H54 (cell line): ENCODE results near the gene ITGAL.
"Not testable (repeated sequence)": the region's sequence is repeated elsewhere in the genome, so short reads cannot be mapped to it uniquely, and the experiment has no call there.

Experiments used
- DNase-seq: peaks from one replicate; pipeline ENCODE4 v3.0.0; 2011; ENCODE audit warnings: low spot score, mixed read lengths; ENCODE audit not compliant: insufficient read length
- FAIRE-seq: peaks from 3 replicates; lab custom pipeline; 2011; peaks lifted over from hg19 to GRCh38; lab: Jason Lieb, UNC
- POLR2A ChIP-seq: IDR thresholded peaks from 2 replicates; pipeline ENCODE4 v1.6.1; 2011; ENCODE audit warnings: low read depth, mild to moderate bottlenecking, low read length

The ITGAL gene

DNA sequence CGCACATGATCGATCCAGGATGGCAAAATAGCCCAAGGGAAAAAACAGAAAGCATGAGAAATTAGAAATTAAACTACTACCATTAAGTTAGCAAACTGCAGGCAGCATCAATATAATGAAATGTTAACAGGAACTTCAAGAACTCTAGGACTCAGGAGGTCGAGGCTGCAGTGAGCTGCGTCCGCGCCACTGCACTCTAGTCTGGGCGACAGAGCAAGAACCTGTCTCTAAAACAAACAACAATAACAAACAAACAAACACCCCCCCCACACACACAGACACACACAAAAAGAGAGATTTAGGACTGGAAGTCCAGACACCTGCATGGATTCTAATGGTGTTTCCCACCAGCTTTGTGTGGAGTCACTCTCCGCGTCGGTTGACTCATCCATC is 26.3 kb upstream of the ITGAL start:
- FAIRE-seq (no peak), DNase-seq (no peak)
- no peak for TF ChIP-seq POLR2A

- TF ChIP-seq POLR2A, result no peak
- DNase-seq (no peak), FAIRE-seq (no peak)
Measured at GRCh38 chr16:30447512-30448226, 24.9 kb upstream of the ITGAL start.

DNA sequence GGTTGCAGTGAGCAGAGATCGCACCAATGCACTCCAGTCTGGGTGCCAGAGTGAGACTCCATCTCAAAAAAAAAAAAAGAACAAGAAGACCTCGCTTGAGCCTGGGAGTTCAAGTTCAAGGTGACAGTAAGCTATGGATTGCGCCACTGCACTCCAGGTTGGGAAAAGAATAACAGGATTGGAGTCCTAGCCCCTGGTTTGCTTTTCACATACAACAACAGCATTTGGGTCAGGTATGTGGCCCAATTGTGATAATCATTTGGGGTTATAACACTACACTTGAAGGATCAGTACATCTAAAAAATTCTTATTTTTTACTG is 23.5 kb upstream of the ITGAL start:
- no peak for FAIRE-seq
- TF ChIP-seq POLR2A, result no peak

DNA sequence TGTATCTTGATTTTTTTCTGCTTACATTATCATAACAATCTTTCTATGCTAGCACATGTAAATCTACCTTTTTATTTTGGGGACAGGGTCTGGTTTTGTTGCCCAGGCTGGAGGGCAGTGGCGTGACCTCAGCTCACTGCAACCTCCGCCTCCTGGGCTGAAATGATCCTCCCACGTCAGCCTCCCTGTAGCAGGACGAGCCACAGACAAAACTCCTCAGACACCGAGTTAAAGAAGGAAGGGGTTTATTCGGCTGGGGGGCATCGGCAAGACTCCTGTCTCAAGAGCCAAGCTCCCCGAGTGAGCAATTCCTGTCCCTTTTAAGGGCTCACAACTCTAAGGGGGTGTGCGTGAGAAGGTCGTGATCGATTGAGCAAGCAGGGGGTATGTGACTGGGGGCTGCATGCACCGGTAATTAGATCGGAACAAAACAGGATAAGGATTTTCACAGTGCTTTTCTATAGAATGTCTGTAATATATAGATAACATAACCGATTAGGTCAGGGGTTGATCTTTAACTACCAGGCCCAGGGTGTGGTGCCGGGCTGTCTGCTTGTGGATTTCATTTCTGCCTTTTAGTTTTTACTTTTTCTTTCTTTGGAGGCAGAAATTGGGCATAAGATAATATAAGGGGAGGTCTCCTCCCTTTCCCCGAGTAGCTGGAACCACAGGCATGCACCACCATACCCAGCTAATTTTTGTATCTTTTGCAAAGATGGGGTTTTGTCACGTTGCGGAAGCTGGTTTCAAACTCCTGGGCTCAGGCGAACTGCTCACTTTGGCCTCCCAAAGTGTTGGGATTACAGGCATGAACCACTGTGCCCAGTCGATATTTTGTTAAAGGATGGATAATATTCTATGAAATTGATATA is 19.6 kb upstream of the ITGAL start:
- FAIRE-seq, DNase-seq: not testable (repeated sequence)

More for the DNA sequence above, 23.5 kb upstream of the ITGAL start:
- DNase-seq, result no peak

DNA sequence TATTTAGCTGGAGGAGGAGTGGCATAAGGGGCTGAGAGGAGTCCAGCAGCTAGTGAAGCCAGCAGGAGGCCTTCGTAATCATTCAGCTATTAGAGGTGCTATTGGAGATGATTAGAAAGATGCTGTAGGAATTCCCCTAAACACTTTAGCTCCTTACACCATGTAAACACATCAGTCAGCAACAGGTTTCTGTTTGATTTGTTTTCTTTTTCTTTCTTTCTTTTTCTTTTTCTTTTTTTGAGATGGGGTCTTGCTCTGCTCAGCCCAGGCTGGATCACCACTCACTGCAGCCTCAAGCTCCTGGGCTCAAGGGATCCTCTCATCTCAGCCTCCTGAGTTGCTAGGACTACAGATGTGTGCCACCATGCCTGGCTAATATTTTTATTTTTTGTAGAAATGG is 16.2 kb upstream of the ITGAL start:
- no peak for TF ChIP-seq POLR2A
- FAIRE-seq, result no peak

DNA sequence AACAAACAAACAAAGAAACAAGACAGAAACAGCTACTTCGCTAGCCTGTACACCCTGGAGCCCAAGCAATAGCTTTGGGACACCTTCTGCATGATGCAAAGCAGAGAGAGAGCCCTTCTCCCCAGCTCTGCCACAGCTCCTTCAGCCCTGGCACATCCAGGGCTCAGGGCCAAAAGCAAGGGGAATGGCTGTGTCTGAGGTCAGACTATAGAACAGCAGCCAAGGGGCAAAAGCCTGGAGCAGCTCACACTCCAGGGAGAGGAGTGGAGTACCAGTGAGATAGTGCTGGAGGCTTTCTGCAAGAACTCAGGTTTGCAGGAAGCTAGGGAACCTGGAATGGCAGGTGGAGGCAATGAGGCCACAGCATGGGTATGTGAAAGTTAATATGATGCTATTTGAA is 15.3 kb upstream of the ITGAL start:
- no peak for TF ChIP-seq POLR2A
- DNase-seq (no peak), FAIRE-seq (no peak)

More for the DNA sequence above, 16.2 kb upstream of the ITGAL start:
- DNase-seq, result no peak

DNA sequence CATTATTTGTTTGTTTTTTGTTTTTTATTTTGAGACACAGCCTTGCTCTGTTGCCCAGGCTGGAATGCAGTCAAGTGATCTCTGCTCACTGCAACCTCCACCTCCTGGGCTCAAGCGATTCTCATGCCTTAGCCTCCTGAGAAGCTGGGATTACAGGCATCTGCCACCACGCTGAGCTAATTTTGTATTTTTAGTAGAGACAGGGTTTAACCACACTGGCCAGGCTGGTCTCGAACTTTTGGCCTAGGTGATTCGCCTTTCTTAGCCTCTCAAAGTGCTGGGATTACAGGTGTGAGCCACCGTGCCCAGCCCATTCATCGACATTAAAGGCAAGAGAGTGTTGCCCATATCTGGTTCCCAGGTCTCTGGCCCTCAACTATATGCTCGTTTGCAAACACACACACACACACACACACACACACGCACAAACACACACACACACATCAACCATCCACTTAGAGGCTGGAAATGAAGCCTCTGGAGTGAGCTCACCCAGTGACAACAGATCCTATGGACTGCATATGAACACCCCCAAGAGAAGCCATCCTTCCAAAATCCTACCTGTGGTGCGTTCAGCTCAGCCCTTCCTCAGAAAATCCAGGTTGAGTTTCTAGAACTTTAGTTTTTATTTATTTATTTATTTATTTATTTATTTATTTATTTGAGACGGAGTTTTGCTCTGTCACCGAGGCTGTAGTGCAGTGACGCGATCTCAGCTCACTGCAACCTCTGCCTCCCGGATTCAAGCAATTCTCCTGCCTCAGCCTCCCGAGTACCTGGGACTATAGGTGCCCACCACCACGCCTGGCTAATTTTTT is 14.6 kb upstream of the ITGAL start:
- no peak for FAIRE-seq
- TF ChIP-seq POLR2A, result no peak
- DNase-seq, result no peak

GRCh38 chr16:30458561-30459394 is 13.8 kb upstream of the ITGAL start:
- DNase-seq (no peak), FAIRE-seq (no peak)
- TF ChIP-seq POLR2A, result no peak

DNA sequence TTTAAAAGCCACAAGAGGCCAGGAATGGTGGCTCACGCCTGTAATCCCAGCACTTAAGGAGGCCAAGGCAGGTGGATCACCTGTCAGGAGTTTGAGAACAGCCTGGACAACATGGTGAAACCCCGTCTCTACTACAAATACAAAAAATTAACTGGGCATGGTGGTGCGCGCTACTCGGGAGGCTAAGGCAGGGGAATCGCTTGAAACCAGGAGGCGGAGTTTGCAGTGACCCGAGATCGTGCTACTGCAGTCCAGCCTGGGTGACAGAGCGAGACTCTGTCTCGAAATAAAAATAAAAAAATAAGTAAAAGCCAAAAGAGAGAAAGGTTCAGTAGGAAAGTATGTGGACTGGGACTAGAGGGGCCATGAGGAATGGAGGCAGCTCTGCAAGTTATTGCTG is 13.1 kb upstream of the ITGAL start:
- FAIRE-seq (no peak), DNase-seq (no peak)
- no peak for TF ChIP-seq POLR2A

DNA sequence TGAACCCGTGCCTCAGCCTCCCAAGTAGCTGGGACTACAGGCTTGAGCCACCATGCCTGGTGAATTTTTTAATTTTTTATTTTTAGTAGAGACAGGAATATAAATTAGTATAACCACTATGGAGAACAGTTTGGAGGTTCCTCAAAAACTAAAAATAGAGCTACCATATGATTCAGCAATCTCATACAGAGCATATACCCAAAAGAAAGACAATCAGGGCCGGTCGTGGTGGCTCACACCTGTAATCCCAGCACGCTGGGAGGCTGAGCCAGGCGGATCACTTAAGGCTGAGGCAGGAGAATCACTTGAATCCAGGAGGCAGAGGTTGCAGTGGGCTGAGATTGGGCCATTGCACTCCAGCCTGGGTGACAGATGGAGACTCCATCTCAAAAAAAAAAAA is 11.1 kb upstream of the ITGAL start:
- DNase-seq, FAIRE-seq: not testable (repeated sequence)

DNA sequence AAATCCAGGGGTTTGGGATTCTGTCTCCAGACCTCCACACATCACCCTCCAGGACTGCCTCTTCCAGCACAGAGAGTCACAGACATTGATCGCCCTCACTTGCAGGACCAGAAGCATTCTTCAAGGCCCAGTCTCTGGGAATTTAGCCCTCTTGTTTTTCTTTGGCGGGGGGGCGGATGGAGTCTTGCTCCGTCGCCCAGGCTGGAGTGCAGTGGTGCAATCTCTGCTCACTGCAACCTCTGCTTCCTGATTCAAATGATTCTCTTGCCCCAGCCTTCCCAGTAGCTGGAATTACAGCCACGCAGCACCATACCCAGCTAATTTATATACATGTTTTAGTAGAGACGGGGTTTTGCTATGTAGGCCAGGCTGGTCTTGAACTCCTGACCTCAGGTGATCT is 8.5 kb upstream of the ITGAL start:
- no peak for TF ChIP-seq POLR2A
- no peak for DNase-seq
- no peak for FAIRE-seq

GRCh38 chr16:30470170-30470512 is 2.4 kb upstream of the ITGAL start:
- TF ChIP-seq POLR2A, result no peak
- FAIRE-seq, result no peak

DNA sequence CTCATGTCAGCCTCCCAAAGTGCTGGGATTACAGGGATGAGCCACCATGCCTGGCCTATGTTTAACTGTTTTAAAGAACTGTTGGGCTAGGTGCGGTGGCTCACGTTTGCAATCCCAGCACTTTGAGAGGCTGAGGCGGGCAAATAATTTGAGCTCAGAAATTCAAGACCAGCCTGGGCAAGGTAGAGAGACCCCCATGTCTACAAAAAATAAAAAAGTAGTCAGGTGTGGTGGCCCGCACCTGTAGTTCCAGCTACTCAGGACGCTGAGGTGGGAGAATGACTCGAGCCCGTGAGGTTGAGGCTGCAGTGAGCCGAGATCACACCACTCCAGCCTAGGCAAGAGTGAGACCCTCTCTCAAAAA is 1.9 kb upstream of the ITGAL start:
- FAIRE-seq, result no peak
- no peak for TF ChIP-seq POLR2A
- DNase-seq, result no peak

More at GRCh38 chr16:30470170-30470512, 2.4 kb upstream of the ITGAL start:
- no peak for DNase-seq
